ENCODE measurements around the gene RNF180. TPM values are rescaled to one million over a fixed set of nuclear protein-coding genes. Genes with fewer than 3 reads are reported as not detected.

Gene RNF180
- total RNA-seq, 1 experiment from 2014 or later, result 2.7 TPM

DNA sequence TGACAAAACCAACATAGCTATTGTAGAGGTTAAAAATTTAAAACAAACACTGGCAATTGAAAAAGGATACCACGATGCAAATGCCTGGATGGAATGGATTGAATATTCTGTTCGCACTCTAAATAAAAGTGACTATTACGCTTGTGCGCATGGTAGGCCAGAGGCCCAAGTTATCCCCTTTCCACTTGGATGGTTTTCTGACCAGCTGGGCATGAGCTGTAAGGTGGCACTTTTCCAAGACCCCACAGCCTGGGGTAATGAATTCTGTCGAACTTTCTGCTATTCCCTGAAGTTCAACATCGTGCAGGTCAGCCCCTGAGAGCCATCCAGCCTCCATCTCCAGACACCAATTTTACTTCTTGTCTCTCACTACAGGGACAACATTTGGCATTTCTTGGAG, 5.4 kb upstream of the RNF180 start:
- no peak for TF ChIP-seq SP1 (CRISPR knock-in tag; conservative IDR thresholded peaks at IDR 0.05)
- TF ChIP-seq SMAD3 (CRISPR knock-in tag; IDR thresholded peaks at IDR 0.05; ENCODE audit: borderline replicate concordance), result no peak
- no peak for TF ChIP-seq ZNF671 (CRISPR knock-in tag; IDR thresholded peaks at IDR 0.05)
- TF ChIP-seq, protein P1, sequence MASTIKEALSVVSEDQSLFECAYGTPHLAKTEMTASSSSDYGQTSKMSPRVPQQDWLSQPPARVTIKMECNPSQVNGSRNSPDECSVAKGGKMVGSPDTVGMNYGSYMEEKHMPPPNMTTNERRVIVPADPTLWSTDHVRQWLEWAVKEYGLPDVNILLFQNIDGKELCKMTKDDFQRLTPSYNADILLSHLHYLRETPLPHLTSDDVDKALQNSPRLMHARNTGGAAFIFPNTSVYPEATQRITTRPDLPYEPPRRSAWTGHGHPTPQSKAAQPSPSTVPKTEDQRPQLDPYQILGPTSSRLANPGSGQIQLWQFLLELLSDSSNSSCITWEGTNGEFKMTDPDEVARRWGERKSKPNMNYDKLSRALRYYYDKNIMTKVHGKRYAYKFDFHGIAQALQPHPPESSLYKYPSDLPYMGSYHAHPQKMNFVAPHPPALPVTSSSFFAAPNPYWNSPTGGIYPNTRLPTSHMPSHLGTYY (CRISPR knock-in tag; IDR thresholded peaks at IDR 0.05), result no peak
- no peak for TF ChIP-seq GABPB1 (CRISPR knock-in tag; IDR thresholded peaks at IDR 0.05)
- no peak for TF ChIP-seq FOXJ3 (CRISPR knock-in tag; IDR thresholded peaks at IDR 0.05; ENCODE audit: borderline replicate concordance)
- TF ChIP-seq, protein P2, sequence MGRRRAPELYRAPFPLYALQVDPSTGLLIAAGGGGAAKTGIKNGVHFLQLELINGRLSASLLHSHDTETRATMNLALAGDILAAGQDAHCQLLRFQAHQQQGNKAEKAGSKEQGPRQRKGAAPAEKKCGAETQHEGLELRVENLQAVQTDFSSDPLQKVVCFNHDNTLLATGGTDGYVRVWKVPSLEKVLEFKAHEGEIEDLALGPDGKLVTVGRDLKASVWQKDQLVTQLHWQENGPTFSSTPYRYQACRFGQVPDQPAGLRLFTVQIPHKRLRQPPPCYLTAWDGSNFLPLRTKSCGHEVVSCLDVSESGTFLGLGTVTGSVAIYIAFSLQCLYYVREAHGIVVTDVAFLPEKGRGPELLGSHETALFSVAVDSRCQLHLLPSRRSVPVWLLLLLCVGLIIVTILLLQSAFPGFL (CRISPR knock-in tag; IDR thresholded peaks at IDR 0.05; ENCODE audit: borderline replicate concordance), result no peak
- TF ChIP-seq ZNF416 (CRISPR knock-in tag; IDR thresholded peaks at IDR 0.05), result no peak
- TF ChIP-seq RORB (CRISPR knock-in tag; IDR thresholded peaks at IDR 0.05), result no peak
- TF ChIP-seq ETV6 (CRISPR knock-in tag; IDR thresholded peaks at IDR 0.05), result no peak
- TF ChIP-seq PRRX2 (CRISPR knock-in tag; IDR thresholded peaks at IDR 0.05), result no peak
- DNase-seq (ENCODE audit: low spot score) (no peak), ATAC-seq (no peak)
- H3K4me1 Mint-ChIP-seq, result peaks cover 3% of the 10 kb centered on the region; the same call in 1 of the 2 replicates
- ChIA-PET POLR2A (no interaction called here), CTCF (no interaction called here)
- H3K36me3 Mint-ChIP-seq, result no peaks in the 10 kb centered on the region
- H3K27ac Mint-ChIP-seq, result no peak overlapping the region
- no peaks in the 10 kb centered on the region for H3K9me3 Mint-ChIP-seq
- H3K4me3 Mint-ChIP-seq, result no peak overlapping the region
- H3K27me3 Mint-ChIP-seq (ENCODE audit: low read depth), result peaks cover 18% of the 10 kb centered on the region

DNA sequence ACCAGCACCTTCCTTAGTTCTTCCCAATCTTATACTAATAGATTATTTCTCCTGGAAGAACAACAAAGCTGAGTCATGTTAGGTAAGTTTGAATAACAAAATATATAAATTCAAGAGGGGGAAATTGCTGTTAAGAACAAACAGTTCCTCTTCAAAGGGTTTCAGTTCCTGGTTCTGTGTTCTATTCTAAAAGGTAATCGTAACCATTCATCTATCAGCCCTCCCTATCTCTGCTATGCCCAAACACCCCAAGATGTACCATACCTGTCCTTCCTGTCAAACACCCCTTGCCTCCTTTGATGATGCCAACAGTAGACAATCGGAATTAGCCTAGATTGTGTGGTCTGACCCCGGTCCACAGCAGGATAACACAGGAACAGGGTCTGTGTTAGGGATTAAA, 4.2 kb upstream of the RNF180 start:
- CTCF ChIA-PET, result no interaction called here
- H3K27me3 Mint-ChIP-seq (ENCODE audit: low read depth), result peaks cover 24% of the 10 kb centered on the region
- POLR2A ChIA-PET, result no interaction called here
- ATAC-seq (no peak), DNase-seq (ENCODE audit: low spot score) (no peak)
- H3K4me3 Mint-ChIP-seq, result no peak overlapping the region
- H3K36me3 Mint-ChIP-seq, result no peaks in the 10 kb centered on the region
- H3K27ac Mint-ChIP-seq, result no peak overlapping the region
- TF ChIP-seq, protein P1 (CRISPR knock-in tag; IDR thresholded peaks at IDR 0.05), result no peak
- TF ChIP-seq, protein P3, sequence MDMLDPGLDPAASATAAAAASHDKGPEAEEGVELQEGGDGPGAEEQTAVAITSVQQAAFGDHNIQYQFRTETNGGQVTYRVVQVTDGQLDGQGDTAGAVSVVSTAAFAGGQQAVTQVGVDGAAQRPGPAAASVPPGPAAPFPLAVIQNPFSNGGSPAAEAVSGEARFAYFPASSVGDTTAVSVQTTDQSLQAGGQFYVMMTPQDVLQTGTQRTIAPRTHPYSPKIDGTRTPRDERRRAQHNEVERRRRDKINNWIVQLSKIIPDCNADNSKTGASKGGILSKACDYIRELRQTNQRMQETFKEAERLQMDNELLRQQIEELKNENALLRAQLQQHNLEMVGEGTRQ (CRISPR knock-in tag; IDR thresholded peaks at IDR 0.05), result no peak
- TF ChIP-seq, protein P4, sequence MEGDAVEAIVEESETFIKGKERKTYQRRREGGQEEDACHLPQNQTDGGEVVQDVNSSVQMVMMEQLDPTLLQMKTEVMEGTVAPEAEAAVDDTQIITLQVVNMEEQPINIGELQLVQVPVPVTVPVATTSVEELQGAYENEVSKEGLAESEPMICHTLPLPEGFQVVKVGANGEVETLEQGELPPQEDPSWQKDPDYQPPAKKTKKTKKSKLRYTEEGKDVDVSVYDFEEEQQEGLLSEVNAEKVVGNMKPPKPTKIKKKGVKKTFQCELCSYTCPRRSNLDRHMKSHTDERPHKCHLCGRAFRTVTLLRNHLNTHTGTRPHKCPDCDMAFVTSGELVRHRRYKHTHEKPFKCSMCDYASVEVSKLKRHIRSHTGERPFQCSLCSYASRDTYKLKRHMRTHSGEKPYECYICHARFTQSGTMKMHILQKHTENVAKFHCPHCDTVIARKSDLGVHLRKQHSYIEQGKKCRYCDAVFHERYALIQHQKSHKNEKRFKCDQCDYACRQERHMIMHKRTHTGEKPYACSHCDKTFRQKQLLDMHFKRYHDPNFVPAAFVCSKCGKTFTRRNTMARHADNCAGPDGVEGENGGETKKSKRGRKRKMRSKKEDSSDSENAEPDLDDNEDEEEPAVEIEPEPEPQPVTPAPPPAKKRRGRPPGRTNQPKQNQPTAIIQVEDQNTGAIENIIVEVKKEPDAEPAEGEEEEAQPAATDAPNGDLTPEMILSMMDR (IDR thresholded peaks at IDR 0.05), result no peak
- TF ChIP-seq, protein P5, sequence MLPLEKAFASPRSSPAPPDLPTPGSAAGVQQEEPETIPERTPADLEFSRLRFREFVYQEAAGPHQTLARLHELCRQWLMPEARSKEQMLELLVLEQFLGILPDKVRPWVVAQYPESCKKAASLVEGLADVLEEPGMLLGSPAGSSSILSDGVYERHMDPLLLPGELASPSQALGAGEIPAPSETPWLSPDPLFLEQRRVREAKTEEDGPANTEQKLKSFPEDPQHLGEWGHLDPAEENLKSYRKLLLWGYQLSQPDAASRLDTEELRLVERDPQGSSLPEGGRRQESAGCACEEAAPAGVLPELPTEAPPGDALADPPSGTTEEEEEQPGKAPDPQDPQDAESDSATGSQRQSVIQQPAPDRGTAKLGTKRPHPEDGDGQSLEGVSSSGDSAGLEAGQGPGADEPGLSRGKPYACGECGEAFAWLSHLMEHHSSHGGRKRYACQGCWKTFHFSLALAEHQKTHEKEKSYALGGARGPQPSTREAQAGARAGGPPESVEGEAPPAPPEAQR (CRISPR knock-in tag; IDR thresholded peaks at IDR 0.05), result no peak
- TF ChIP-seq MYBL2 (CRISPR knock-in tag; IDR thresholded peaks at IDR 0.05), result no peak
- no peak for TF ChIP-seq SOX15 (CRISPR knock-in tag; IDR thresholded peaks at IDR 0.05)
- TF ChIP-seq RORB (CRISPR knock-in tag; IDR thresholded peaks at IDR 0.05), result no peak
- TF ChIP-seq, protein P6, sequence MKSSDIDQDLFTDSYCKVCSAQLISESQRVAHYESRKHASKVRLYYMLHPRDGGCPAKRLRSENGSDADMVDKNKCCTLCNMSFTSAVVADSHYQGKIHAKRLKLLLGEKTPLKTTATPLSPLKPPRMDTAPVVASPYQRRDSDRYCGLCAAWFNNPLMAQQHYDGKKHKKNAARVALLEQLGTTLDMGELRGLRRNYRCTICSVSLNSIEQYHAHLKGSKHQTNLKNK (CRISPR knock-in tag; IDR thresholded peaks at IDR 0.05), result no peak
- TF ChIP-seq ZNF121 (CRISPR knock-in tag; IDR thresholded peaks at IDR 0.05), result no peak
- TF ChIP-seq ZNF396 (CRISPR knock-in tag; IDR thresholded peaks at IDR 0.05; ENCODE audit: borderline replicate concordance), result no peak
- TF ChIP-seq ELF4 (CRISPR knock-in tag; IDR thresholded peaks at IDR 0.05; ENCODE audit: low read depth), result no peak
- TF ChIP-seq TEAD1 (CRISPR knock-in tag; IDR thresholded peaks at IDR 0.05), result no peak
- no peak for TF ChIP-seq GABPB1 (CRISPR knock-in tag; IDR thresholded peaks at IDR 0.05)
- no peaks in the 10 kb centered on the region for H3K9me3 Mint-ChIP-seq
- H3K4me1 Mint-ChIP-seq, result peaks cover 6% of the 10 kb centered on the region

Measured in WTC11 (cell line).